ENCODE data around the gene SKAP2.

GRCh38 chr7:26841003-26841739 is 23.2 kb downstream of the SKAP2 start:
- no peak for TF ChIP-seq CTCF (IDR thresholded peaks at IDR 0.05; ENCODE audit: borderline replicate concordance, extremely low read depth, low read length, poor library complexity, severe bottlenecking)
- no peak for TF ChIP-seq EZH2 (IDR thresholded peaks at IDR 0.05; ENCODE audit: borderline replicate concordance, low read depth, low read length, severe bottlenecking)
